HG03095 (cell line): ENCODE data around the gene CTNNA3.

Experiments
- ATAC-seq: cut with Tn5 transposase; IDR thresholded peaks from one replicate; pipeline ENCODE4 v1.9.1; 2021; ENCODE audit warnings: moderate library complexity; ENCODE audit not compliant: unreplicated experiment

The CTNNA3 gene

DNA sequence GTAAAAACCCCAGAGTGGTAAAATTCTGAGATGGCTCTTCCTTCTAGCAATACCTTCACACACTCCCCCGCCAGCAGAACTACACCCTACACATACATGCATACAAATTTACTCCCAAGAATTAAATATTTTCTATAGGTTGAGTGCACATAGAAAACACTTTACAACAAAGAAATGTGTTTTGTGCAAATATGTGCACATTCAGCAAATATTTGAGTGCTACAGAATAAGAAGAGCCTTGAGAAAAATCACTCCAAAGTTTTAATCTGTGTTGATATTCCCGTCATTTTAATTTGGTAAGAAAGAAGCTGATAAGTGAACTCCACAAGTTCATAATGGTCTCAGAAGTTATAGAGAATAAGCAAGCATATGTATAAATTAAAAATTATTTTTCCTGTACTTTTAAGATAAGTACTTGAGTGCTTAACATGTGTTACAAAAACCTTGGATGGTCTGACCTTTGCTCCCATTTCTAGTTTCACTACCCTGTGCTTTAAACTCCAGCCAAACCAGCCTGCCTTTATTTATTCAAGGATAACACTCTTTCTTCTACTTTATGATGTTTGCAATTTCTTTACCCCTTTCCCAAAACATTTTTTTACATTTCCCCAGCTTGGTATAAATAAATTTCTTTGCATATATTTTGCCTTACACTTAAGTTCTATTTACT, 1503.7 kb downstream of the CTNNA3 start:
- ATAC-seq = no peak

DNA sequence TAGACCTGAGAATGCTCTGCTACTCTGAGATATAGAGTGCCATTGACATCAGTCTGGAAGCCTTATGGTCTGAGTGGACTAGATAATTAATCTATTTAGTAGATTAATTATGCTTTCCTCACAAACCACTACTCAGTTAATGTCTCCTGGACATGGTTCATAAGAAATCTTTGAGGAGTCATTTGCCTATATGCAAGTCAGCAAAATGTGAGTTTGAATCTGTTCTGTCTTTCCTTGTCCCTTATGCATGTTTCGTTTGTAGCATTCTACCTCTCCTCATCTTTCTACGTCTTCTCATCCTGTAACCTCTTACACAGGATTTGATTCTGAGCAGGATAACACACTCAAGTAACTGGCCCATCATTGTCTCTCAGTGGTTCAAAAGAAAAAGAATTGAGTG, 1505.6 kb downstream of the CTNNA3 start:
- ATAC-seq = no peak

DNA sequence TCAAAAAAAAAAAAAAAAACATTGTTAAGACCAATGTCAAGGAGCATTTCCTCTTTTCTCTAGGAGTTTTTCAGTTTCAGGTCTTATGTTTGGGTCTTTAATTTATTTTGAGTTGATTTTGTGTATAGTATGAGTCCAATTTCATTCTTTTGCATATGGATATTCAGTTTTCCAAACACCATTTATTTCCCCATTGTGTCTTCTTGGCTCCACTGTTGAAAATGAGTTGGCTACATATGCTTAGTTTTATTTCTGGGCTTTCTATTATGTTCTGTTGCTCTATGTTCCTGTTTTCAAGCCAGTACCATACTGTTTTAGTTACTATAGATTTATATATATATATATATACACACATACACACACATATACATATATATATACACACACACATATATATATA, 1506.7 kb downstream of the CTNNA3 start:
- no peak for ATAC-seq

DNA sequence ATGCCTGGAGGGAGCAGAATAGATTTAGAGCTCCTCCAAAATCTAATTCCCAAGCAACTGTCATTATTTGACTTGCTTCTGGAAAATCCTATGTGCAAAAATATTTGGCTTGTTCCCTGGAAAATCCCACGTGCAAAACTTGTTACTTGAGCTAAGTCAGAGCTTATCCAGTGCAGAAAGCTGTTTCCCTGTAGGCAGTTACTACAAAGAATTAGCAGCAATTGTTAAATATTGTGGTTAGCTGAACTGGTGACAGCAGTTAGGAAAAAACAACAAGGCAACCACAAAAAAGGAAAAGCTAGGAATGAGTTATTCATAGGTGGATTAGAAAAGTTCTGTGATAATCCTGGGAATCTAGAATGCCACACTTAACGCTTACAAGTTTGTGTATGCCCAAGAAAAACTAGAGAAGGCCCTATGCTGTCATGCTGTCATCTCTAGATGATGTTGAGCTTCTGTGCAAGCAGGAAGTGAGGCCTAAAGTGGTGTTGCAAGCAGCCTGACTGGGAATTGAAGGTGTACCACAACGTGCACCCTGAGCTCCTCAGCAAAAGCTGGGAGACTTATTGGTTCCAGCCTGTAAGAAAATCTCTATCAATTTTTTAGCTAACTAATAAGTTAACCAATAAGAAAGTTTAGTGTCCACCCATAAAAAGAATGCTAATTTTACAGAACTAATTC, 1508.8 kb downstream of the CTNNA3 start:
- no peak for ATAC-seq

DNA sequence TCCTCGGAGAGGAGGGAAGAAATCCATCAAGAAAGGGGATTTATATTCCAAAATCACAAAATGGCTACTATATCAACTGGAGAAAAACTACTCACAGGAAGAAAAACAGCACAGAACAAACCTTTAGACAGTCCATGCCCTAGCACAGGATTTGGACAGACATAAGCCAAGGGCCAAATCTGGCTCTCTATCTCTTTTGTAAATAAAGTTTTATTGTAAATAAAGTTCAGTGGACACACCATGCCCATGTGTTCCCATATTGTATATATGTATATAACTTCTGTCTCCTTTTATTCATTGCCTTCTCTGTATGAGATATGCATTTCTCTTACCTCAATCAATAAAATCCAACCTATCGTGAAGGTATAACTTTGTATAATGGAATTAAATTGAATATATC, 1513.0 kb downstream of the CTNNA3 start:
- no peak for ATAC-seq

DNA sequence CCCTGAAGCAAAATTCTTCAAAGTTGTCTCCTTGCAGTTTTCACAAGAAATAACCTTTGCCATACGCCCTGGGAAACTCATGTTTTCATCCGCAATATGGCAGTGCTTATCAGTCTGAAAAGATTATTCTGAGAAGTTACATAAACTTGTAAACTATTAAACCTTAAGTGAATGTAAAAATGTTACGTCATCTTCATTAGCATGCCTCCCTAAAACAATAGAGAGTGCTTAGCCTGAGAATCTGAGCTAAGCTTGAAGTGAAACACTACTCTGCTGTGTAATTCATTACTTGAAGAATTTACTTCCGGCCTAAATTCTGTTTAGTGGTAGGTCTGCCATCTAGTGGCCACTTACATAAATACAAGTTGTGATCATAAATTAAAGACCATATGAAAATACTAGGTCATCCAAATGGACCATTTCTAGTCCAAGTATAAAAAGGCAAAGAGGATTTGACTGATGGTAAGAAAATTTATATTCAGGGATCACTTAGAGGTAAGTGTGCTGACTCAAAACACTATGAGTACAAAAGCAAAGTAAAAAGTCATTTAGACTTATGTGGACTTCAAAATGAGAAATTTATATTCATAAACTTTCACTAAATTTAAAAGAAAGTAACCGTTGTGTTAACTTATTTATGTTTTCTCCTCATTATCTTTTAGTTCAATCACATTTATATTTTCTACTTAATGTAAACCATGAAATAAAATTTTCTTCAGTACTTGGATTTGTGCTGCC, 1515.2 kb downstream of the CTNNA3 start:
- ATAC-seq = peak; percentile 96

DNA sequence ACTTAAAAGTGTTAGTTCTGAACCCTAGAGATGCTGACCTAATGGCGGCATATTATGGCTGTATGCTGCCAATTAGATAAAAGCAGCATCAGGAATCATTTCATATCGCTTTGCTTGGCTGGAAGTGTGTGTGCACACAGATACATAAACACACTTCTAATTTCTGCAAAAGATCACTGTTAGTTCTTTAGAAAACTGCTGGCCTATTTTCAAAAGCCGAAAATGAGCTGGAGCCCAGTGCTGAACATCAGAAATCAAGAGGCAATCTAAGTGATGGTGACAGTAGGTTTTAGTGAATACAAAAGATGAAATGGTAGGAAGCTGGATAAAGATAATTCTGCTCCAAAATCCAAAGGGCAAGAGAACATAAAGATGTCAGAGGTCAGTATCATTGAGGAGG, 1516.0 kb downstream of the CTNNA3 start:
- ATAC-seq = no peak

DNA sequence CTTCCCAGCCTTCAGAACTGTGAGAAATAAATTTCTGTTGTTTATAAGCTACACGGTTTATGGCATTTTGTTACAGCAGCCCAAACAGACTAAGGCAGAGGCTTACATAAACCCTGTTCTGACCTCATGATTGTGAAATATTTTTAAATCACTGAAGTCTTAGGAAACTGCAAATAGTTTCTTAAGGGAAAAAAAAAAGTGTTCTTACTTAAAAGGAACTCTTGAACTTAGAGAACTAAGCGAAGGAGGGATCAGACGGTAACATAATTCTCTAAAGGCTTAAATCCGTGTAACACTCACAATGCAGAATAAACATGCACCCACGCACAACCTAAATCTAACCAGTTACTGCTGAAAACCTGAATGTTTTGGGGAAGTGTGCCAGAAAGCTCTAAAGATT, 1519.2 kb downstream of the CTNNA3 start:
- no peak for ATAC-seq

DNA sequence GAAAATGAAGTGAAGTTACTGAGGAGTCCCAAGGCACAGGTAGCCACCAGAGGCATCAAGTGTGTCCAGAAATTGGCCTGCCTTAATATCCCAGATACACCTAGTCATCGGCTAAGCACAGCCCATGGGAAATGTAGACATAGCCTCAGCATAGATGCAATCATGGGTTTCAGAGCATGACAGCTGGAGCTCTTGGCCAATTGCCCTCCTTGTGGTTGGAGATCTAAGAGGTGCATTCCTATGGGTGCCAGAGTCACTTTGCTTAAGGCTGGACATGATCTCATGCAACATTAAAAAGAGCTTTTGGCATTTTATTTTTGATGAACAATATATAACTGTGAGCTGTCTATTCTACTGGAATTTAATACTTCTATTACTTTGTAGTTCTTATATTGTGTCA, 1528.2 kb downstream of the CTNNA3 start:
- no peak for ATAC-seq

DNA sequence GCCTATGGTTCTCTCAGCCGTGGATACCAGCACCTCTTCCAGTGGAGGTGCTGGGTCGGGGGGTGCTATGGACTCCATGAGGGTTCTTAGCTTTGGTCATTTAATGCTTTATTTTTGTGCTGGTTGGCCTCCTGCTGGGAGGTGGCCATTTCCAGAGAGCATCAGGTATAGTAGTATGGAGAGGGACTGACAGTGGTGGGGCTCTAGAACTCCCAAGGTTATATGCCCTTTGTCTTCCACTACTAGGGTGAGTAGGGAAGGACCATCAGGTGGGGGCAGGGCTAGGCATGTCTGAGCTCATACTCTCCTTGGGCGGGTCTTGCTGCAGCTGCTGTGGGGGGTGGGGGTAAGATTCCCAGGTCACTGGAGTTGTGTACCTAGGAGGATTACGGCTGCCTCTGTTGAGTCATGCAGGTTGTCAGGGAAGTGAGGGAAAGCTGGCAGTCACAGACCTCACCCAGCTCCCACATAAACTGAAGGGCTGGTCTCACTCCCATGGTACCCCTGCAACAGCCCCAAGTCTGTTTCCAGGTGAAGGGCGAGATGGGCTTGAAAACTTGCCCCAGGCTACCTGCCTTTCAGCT, 1533.3 kb downstream of the CTNNA3 start:
- ATAC-seq = no peak

DNA sequence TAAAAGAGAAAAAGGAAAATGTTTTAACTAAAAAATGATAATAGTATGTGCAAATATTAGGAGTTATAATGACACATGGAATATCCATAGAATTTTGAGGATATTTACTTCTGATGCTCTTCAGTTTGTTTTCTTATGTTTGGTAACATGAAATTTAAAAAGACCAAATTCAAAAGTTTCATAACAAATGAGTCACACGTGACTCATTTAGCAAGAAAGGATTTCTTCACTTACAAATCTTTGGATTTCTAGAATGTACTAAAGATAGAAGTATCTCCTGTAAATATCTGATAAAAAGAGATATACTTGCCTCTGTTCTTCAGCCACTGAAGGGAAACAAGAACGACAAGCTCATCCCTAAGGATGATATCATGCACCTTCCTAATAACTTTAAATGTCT, 1544.6 kb downstream of the CTNNA3 start:
- ATAC-seq = no peak

DNA sequence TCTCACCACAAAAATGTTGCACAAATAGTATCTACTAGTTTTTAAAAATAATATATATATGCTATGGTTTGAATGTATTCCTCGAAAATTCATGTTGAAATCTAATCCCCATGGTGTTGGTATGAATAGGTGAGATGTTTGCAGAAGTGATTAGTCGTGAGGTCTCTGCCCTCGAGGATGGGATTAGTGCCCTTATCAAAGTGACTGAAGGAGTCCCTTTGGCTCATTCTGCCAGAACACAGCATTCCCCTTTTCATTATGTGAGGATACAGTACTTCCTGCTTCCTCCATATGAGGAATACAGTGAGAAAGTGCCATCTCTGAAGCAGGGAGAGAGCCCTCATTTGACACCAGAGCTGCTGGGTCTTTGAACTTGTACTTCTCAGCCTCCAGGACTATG, 1547.7 kb downstream of the CTNNA3 start:
- no peak for ATAC-seq

DNA sequence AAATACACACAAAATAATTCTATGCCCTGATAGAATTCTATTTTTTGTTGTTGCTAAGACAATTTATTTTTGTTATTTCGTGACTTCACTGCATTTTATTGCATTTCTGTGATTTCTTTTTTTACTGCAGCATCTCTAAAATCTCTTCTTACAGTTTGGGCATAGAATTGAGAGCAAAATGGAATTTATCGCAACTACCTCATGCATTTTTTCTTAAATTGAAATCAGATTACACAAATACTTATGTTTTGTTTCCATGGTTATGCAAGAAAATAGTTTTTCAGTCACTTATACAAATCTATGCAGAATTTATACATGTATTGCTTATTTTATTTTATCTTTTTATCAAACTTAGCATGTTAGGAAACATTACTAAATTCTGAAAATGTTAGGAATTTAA, 1552.0 kb downstream of the CTNNA3 start:
- no peak for ATAC-seq

DNA sequence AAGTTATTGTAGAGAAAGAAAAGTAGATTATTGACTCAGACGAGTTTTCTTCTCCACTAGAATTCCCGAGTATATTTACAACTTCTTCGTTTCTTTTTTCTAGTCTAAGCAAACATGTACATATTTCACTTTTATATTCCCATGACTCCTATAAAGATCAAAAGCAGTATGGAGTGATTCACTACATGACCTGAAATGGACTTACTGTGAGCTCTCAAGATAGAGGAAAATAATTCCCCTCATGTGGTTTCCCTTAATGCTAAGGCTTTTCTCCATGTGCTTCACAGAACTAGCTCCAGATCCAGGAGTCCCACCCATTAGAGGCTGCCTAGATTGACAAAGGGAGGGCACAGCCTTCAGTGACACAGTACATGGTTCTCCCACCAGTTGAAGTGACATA, 1593.2 kb downstream of the CTNNA3 start:
- no peak for ATAC-seq

DNA sequence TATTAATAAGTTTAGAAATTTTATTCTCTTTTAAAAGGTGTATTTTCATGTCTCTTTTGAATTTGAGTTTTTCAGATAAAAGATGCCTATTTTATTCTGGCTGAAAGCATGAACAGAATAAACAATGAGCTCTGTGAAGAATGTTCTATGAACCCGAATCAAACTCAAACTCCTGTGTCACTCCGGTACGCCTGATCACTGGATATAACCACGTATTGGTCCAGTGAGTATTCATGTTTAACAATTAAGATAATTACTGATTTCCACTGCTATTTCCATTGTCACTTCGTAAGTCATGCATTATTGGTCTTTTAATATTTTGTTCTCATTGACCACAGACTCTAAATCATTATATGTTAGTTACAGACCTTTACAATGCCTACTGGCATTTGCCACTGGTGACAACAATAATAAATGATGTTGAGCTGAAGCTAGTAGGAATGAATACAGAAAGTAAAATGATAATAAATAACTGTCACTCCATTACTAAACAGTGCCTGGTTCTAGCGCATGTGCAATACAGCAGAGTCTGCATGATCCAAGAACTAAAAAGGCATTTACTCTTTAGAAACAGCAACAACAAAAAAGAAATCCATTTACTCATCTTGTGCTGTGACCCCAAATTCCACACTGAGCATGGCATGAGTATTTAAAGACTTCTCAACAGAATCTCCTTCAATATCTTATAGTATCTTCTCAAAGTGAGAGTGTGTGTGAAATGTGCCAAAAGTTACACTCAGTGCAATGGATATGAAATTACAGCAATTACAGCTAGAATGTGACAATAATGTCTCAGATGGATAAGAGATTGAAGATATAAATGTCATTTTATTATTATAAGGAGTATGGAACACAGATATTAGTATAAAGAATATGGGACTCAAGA, 1597.2 kb downstream of the CTNNA3 start:
- ATAC-seq = no peak

DNA sequence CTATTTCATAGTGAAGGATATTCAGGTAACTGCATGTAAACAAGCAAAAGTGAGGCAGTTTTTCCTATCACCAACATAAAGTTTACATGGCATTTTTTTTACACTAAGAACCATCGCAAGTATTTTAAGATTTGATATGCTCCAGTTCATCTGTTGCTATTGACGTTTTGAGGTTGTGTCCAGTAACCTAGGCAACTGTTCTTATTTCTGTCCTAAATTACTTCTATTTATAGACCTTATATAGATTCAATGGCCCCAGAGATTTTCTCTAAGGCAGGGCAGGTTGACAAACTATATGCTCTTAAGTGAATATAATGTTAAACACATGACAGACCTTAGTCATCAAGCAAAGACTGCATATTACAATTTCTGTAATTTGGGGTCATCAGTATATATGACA, 1600.4 kb downstream of the CTNNA3 start:
- no peak for ATAC-seq

DNA sequence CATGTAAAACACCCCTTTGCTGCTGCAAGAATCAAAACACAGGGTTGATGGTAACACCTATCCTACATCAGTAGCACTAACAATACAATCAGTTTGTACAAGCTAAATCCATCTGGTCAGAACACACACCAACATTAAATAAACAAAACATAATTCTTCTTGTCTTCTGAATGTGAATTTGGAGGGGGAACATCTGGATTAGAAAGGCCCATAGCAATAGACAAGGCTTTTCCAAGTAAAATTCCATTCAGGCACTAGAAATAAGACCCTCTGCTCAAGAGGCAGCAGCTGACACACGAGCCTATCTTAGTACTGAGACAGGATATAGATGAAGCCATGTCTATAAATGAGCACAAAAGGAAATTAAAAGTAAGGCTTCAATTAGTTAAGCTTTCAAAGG, 1610.1 kb downstream of the CTNNA3 start:
- no peak for ATAC-seq

DNA sequence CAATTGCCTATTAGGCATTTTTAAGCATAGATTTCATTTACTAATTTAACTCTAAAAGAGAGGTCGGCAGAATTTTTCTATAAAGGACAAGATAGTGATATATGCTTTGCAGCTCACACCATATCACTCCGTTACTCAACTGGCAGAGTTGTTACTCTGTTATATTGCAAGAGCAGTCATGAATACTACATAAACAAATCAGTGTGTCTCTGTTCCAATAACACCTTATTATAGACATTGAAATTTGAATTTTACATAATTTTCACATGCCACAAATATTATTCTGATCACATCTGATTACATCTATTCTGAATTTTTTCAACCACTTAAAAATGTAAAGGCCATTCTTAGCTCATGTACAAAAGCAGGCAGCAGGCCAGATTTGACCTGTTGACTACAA, 1624.1 kb downstream of the CTNNA3 start:
- no peak for ATAC-seq

DNA sequence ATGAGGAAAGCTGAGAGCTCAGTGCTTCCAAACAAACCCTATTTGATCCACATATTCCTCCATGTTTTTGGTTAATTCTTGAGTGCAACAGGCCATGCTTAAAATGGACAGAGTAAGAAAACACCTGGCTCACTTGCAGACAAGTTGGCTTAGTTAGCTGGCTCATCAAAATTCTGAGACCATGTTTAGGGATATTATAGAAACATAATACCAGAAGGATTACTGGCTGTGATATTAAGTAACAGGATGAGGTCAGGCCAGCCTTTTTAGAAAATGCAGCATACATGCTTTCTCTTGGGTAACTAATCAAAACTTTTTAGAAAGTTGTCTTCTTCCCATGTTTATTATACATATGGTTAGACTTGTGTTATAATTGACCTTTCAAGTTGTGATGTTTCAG, 1637.4 kb downstream of the CTNNA3 start:
- ATAC-seq = no peak

DNA sequence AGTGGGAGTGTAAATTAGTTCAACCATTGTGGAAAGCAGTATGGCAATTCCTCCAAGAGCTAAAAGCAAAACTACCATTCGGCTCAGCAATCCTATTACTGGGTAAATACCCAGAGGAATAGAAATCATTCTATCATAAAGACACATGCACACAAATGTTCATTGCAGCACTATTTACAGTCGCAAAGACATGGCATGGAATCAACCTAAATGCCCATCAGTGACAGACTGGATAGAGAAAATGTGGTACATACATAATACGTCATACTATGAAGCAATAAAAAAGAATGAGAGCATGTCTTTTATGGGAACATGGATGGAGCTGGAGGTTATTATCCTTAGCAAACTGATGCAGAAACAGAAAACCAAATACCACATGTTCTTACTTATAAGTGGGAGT, 1646.7 kb downstream of the CTNNA3 start:
- ATAC-seq = no peak

DNA sequence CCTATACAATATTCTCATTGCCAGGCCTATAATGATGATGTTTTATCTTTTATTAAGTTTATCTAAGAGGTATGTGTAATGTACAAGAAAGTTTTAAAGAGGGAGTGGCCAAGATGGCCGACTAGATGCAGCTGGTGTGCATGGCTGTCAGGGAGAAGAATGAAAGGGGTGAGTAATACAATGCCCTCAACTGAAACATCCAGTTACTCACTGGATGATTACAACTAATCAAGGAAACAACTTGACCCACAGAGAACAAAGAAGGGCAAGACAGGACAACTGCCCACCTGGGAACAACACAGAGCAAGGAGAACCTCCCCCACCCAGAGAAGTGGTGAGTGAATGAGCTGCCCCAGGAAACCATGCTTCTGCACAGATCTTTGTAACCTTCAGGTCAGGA, 1650.1 kb downstream of the CTNNA3 start:
- ATAC-seq = no peak
